ENCODE results near the gene USP37. TPM values are rescaled to one million over a fixed set of nuclear protein-coding genes. Genes with fewer than 3 reads are reported as not detected.

Gene USP37
- total RNA-seq, 1 experiment from 2014 or later, result 16.9 TPM

DNA sequence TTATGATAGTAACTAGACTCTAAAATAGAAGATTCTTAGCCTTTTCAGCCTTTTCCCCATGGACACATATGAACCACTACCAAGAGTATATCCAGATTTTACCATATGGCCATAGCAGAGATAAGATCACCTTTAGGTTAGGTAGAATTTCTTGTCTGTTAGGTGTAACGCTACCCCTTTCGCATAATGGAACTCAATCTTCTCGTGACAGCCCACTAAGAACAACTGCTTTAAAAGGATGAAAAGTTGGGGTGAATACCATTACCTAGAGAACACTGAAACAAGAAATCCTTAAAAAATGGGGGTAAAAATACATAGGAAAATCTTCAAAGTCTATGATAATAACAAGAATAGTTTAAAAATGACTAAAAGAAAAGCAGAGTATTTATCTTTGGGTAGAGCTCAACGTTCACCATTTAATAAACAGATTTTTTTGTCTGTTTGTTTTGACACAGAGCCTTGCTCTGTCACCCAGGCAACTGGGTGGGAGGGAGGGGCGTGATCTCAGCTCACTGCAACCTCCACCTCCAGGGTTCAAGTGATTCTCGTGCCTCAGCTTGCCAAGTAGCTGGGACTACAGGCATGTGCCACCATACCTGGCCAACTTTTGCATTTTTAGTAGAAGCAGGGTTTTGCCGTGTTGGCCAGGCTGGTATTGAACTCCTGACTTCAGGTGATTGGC, 82.0 kb downstream of the USP37 start:
- Histone ChIP-seq H3K27me3 (ENCODE audit: low read length) (no peaks in the 10 kb centered on the region), H3K4me1 (ENCODE audit: low read length) (peaks cover 30% of the 10 kb centered on the region), H3K27ac (ENCODE audit: low read length) (no peak overlapping the region), H3K4me2 (ENCODE audit: low read depth, low read length, poor library complexity, severe bottlenecking) (no peak overlapping the region), H3K36me3 (ENCODE audit: insufficient read depth, low read length) (peaks cover 23% of the 10 kb centered on the region), H3K9me3 (ENCODE audit: low read length) (no peaks in the 10 kb centered on the region), H4K20me1 (ENCODE audit: insufficient read depth, low read depth, low read length) (no peaks in the 10 kb centered on the region), H3K4me3 (ENCODE audit: low read length) (no peak overlapping the region), H3K9ac (ENCODE audit: low read length) (no peak overlapping the region), H2AFZ (ENCODE audit: low read length) (no peak overlapping the region), H3K9me2 (replicated peaks; ENCODE audit: insufficient read depth, low read length) (no peaks in the 10 kb centered on the region), H3K79me2 (ENCODE audit: low read length) (no peaks in the 10 kb centered on the region)
- DNase-seq, result no peak

DNA sequence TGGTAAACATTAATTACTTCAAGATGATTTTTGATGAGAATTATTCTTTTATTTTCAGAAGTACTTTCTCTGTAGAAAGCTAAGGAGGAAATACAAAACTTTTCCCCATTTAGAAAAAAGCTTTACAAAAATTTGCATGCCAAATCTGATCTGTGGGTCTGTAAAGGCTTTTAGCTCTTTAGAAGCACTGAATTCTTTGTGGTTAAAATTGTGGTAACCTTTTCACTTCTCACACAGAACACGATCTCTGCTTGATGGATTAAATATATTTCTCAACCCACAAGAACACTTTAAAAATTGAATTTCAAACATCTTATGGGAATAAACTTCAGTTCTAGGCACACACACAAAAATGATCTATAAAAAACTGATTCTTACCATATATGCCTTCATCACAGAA, 85.5 kb downstream of the USP37 start:
- Histone ChIP-seq H3K4me1 (ENCODE audit: low read length) (peaks cover 34% of the 10 kb centered on the region), H3K4me2 (ENCODE audit: low read depth, low read length, poor library complexity, severe bottlenecking) (peak overlapping the region; percentile 75), H3K9me2 (replicated peaks; ENCODE audit: insufficient read depth, low read length) (no peaks in the 10 kb centered on the region), H3K4me3 (ENCODE audit: low read length) (peak overlapping the region; percentile 27), H3K9me3 (ENCODE audit: low read length) (no peaks in the 10 kb centered on the region), H2AFZ (ENCODE audit: low read length) (no peak overlapping the region), H3K79me2 (ENCODE audit: low read length) (no peaks in the 10 kb centered on the region; the same call in 1 of the 2 replicates), H3K9ac (ENCODE audit: low read length) (peak overlapping the region; percentile 44), H3K27ac (ENCODE audit: low read length) (peak overlapping the region; percentile 89), H3K36me3 (ENCODE audit: insufficient read depth, low read length) (peaks cover 18% of the 10 kb centered on the region; the same call in 1 of the 2 replicates), H3K27me3 (ENCODE audit: low read length) (no peaks in the 10 kb centered on the region), H4K20me1 (ENCODE audit: insufficient read depth, low read depth, low read length) (no peaks in the 10 kb centered on the region)
- peak; percentile 77 for DNase-seq

DNA sequence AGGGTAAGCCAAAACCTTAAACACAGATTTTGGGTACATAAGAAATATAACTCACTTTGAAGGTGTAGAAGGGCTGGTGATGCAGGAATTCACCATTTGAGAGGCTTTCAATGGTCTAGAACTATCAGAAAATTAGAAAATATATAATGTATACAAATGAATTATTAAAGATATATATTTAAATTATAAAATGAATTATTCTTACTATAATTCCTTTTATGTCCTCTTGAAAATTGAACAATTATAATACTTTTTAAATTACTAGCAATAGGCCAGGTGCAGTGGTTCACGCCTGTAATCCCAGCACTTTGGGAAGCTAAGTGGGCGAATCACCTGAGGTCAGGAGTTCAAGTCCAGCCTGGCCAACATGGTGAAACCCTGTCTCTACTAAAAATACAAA, 88.6 kb downstream of the USP37 start:
- no peak overlapping the region for H3K27ac ChIP-seq (ENCODE audit: low read length)
- H3K9me3 ChIP-seq (ENCODE audit: low read length), result no peaks in the 10 kb centered on the region
- H3K9me2 ChIP-seq (replicated peaks; ENCODE audit: insufficient read depth, low read length), result no peaks in the 10 kb centered on the region
- peaks cover 47% of the 10 kb centered on the region for H3K4me1 ChIP-seq (ENCODE audit: low read length)
- H3K36me3 ChIP-seq (ENCODE audit: insufficient read depth, low read length), result peaks cover 25% of the 10 kb centered on the region; the same call in 1 of the 2 replicates
- H4K20me1 ChIP-seq (ENCODE audit: insufficient read depth, low read depth, low read length), result no peaks in the 10 kb centered on the region
- no peaks in the 10 kb centered on the region for H3K27me3 ChIP-seq (ENCODE audit: low read length)
- H3K9ac ChIP-seq (ENCODE audit: low read length), result no peak overlapping the region
- H3K79me2 ChIP-seq (ENCODE audit: low read length), result no peaks in the 10 kb centered on the region; the same call in 1 of the 2 replicates
- H3K4me2 ChIP-seq (ENCODE audit: low read depth, low read length, poor library complexity, severe bottlenecking), result no peak overlapping the region
- no peak overlapping the region for H2AFZ ChIP-seq (ENCODE audit: low read length)
- DNase-seq, result no peak
- no peak overlapping the region for H3K4me3 ChIP-seq (ENCODE audit: low read length)

DNA sequence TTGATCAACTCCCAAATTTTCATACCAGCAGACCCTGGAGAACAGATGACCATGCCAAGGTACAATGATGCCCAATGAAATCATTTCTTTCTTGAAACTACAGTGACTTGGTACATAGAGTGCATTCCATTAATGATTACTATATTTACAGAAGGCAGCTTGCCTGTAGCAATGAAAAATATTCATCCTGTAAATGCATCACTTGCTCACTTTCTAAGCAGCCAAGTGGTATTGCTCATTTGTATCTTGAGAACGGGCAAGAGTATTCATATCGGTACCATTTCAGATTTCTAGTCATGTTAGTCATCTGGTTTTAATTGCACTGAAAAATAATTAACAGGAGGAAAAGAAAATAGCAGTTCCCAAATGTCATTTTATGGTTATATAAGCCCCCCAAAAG, 89.6 kb downstream of the USP37 start:
- no peaks in the 10 kb centered on the region for H3K9me2 ChIP-seq (replicated peaks; ENCODE audit: insufficient read depth, low read length)
- H3K4me2 ChIP-seq (ENCODE audit: low read depth, low read length, poor library complexity, severe bottlenecking), result no peak overlapping the region
- no peaks in the 10 kb centered on the region for H4K20me1 ChIP-seq (ENCODE audit: insufficient read depth, low read depth, low read length)
- H3K4me3 ChIP-seq (ENCODE audit: low read length), result no peak overlapping the region
- peaks cover 27% of the 10 kb centered on the region; the same call in 1 of the 2 replicates for H3K36me3 ChIP-seq (ENCODE audit: insufficient read depth, low read length)
- H3K4me1 ChIP-seq (ENCODE audit: low read length), result peaks cover 41% of the 10 kb centered on the region
- no peak overlapping the region for H3K27ac ChIP-seq (ENCODE audit: low read length)
- H3K27me3 ChIP-seq (ENCODE audit: low read length), result no peaks in the 10 kb centered on the region
- DNase-seq, result no peak
- no peak overlapping the region for H2AFZ ChIP-seq (ENCODE audit: low read length)
- no peaks in the 10 kb centered on the region for H3K9me3 ChIP-seq (ENCODE audit: low read length)
- no peaks in the 10 kb centered on the region; the same call in 1 of the 2 replicates for H3K79me2 ChIP-seq (ENCODE audit: low read length)
- H3K9ac ChIP-seq (ENCODE audit: low read length), result no peak overlapping the region

DNA sequence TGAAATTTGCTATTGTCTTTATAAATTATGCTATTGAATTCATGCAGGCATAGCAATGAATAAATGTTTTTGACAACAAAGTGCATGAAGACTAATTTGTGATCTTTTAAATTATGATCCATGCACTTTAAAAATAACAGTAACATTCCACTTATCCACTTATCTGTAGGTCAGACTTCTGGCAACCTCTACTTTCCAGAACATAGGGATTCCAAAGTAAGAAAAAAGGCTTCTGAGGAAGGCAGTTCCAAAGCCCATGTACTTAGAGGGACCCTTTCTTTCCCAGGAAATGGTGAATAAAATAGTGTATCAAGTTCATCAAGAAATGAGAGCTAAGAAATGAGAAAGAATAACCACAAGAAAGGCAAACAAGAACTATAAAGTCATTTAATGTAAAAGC, 90.9 kb downstream of the USP37 start:
- Histone ChIP-seq H3K9me2 (replicated peaks; ENCODE audit: insufficient read depth, low read length) (no peaks in the 10 kb centered on the region), H3K4me3 (ENCODE audit: low read length) (no peak overlapping the region), H2AFZ (ENCODE audit: low read length) (no peak overlapping the region), H3K36me3 (ENCODE audit: insufficient read depth, low read length) (peaks cover 29% of the 10 kb centered on the region; the same call in 1 of the 2 replicates), H3K27me3 (ENCODE audit: low read length) (no peaks in the 10 kb centered on the region), H3K9ac (ENCODE audit: low read length) (no peak overlapping the region), H3K4me1 (ENCODE audit: low read length) (peaks cover 28% of the 10 kb centered on the region), H3K4me2 (ENCODE audit: low read depth, low read length, poor library complexity, severe bottlenecking) (no peak overlapping the region), H3K9me3 (ENCODE audit: low read length) (no peaks in the 10 kb centered on the region), H4K20me1 (ENCODE audit: insufficient read depth, low read depth, low read length) (no peaks in the 10 kb centered on the region), H3K27ac (ENCODE audit: low read length) (no peak overlapping the region), H3K79me2 (ENCODE audit: low read length) (no peaks in the 10 kb centered on the region; the same call in 1 of the 2 replicates)
- no peak for DNase-seq

DNA sequence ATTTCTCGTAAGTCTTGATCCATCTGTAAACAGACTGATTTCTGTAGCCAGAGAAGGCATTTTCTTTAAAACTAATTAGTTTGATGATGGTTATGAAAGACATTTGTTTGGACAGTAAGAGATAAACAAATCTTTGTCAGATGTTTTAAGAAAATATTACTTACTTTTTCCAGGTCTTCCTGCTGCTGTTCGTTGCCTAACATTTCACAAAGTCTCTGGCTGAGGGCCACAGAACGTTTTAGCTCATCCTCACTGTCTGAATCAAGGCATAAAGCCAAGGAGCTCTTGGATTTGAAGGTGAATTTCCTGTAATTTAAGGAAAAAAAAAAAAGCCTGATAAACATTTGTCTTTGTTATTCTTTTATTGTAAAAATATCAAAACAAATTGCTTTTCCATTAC, 91.5 kb downstream of the USP37 start:
- Histone ChIP-seq H3K9me3 (ENCODE audit: low read length) (no peaks in the 10 kb centered on the region), H2AFZ (ENCODE audit: low read length) (no peak overlapping the region), H3K27ac (ENCODE audit: low read length) (0 out of 2 replicates have a peak overlapping the region, but pooled peaks have one; percentile 1), H3K27me3 (ENCODE audit: low read length) (no peaks in the 10 kb centered on the region), H3K9me2 (replicated peaks; ENCODE audit: insufficient read depth, low read length) (no peaks in the 10 kb centered on the region), H3K9ac (ENCODE audit: low read length) (no peak overlapping the region), H3K4me3 (ENCODE audit: low read length) (no peak overlapping the region), H3K79me2 (ENCODE audit: low read length) (no peaks in the 10 kb centered on the region; the same call in 1 of the 2 replicates), H3K4me1 (ENCODE audit: low read length) (peaks cover 26% of the 10 kb centered on the region), H3K4me2 (ENCODE audit: low read depth, low read length, poor library complexity, severe bottlenecking) (peak overlapping the region; percentile 1), H4K20me1 (ENCODE audit: insufficient read depth, low read depth, low read length) (no peaks in the 10 kb centered on the region), H3K36me3 (ENCODE audit: insufficient read depth, low read length) (peaks cover 26% of the 10 kb centered on the region; the same call in 1 of the 2 replicates)
- DNase-seq, result no peak

DNA sequence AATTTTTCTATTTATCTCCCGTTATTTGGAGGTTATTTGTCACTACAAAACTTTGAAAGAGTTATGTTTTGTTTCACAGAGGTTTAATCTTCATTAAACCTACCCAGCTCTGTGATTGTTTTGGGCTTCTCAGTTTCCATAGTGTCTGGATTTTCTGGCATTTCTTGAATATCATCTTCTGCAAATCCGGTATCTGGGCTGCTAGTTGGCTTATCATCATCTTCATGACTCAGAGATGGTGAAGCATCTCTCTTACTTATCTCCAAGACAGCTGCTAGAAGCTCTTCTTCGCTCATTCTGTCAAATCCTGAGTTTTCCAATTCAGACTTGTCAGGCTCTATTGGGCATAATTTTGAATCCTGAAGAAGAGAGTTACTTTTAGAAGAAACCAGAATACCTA, 93.6 kb downstream of the USP37 start:
- H3K27ac ChIP-seq (ENCODE audit: low read length), result no peak overlapping the region
- no peaks in the 10 kb centered on the region; the same call in 1 of the 2 replicates for H3K79me2 ChIP-seq (ENCODE audit: low read length)
- no peaks in the 10 kb centered on the region for H3K9me3 ChIP-seq (ENCODE audit: low read length)
- no peaks in the 10 kb centered on the region for H3K9me2 ChIP-seq (replicated peaks; ENCODE audit: insufficient read depth, low read length)
- H3K4me3 ChIP-seq (ENCODE audit: low read length), result no peak overlapping the region
- no peak overlapping the region for H3K4me2 ChIP-seq (ENCODE audit: low read depth, low read length, poor library complexity, severe bottlenecking)
- H2AFZ ChIP-seq (ENCODE audit: low read length), result no peak overlapping the region
- DNase-seq, result no peak
- H3K4me1 ChIP-seq (ENCODE audit: low read length), result peaks cover 30% of the 10 kb centered on the region
- H4K20me1 ChIP-seq (ENCODE audit: insufficient read depth, low read depth, low read length), result no peaks in the 10 kb centered on the region
- peaks cover 29% of the 10 kb centered on the region for H3K36me3 ChIP-seq (ENCODE audit: insufficient read depth, low read length)
- H3K9ac ChIP-seq (ENCODE audit: low read length), result no peak overlapping the region
- no peaks in the 10 kb centered on the region for H3K27me3 ChIP-seq (ENCODE audit: low read length)

DNA sequence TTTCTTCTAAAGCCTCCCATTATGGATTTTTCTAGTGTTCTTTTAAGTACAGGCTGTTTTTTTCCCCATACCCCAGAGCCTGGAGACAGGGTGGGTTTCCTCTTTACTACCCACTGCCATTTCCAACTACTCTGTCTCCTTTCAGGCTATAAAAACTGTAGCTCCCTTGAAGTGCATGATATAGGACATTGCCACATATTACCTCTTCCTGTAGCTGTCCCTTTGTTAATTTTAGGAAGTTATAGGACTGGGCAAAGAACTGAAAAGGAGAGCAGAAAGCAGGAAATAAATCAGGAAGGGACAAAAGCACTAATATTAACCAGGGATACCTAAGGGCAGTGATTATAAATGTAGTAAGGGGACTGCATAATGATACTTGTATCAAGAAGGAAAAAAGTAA, 95.2 kb downstream of the USP37 start:
- Histone ChIP-seq H3K27me3 (ENCODE audit: low read length) (no peaks in the 10 kb centered on the region), H2AFZ (ENCODE audit: low read length) (no peak overlapping the region), H3K36me3 (ENCODE audit: insufficient read depth, low read length) (peaks cover 22% of the 10 kb centered on the region)

More for the DNA sequence above, 95.2 kb downstream of the USP37 start:
- DNase-seq, result no peak
- H3K9ac ChIP-seq (ENCODE audit: low read length), result no peak overlapping the region
- no peaks in the 10 kb centered on the region for H3K9me3 ChIP-seq (ENCODE audit: low read length)
- no peak overlapping the region for H3K27ac ChIP-seq (ENCODE audit: low read length)
- H3K4me1 ChIP-seq (ENCODE audit: low read length), result peaks cover 30% of the 10 kb centered on the region
- no peaks in the 10 kb centered on the region for H4K20me1 ChIP-seq (ENCODE audit: insufficient read depth, low read depth, low read length)
- H3K79me2 ChIP-seq (ENCODE audit: low read length), result no peaks in the 10 kb centered on the region; the same call in 1 of the 2 replicates
- H3K4me2 ChIP-seq (ENCODE audit: low read depth, low read length, poor library complexity, severe bottlenecking), result no peak overlapping the region
- no peak overlapping the region for H3K4me3 ChIP-seq (ENCODE audit: low read length)
- no peaks in the 10 kb centered on the region for H3K9me2 ChIP-seq (replicated peaks; ENCODE audit: insufficient read depth, low read length)
